GM19240 (cell line): ENCODE measurements around the gene C1QTNF6.
"Not testable (repeated sequence)": the region's sequence is repeated elsewhere in the genome, so short reads cannot be mapped to it uniquely, and the experiment has no call there.

Source experiments
- DNase-seq: peaks from one replicate; pipeline ENCODE4 v3.0.0; 2011; ENCODE audit warnings: low spot score; ENCODE audit not compliant: insufficient read length

Gene C1QTNF6

GRCh38 chr22:37187891-37188761 is at the start of gene C1QTNF6:
Gene C1QTNF6, minus strand, starts transcription at chr22:37188247. Its CDS starts 34 bp downstream, at chr22:37188213.
- DNase-seq, result no peak

- no peak for DNase-seq
Observed at GRCh38 chr22:37235897-37236607, 48.0 kb upstream of the C1QTNF6 start.

- DNase-seq, result no peak
Observed at GRCh38 chr22:37234736-37235711, 47.0 kb upstream of the C1QTNF6 start.

GRCh38 chr22:37233751-37234631 is 45.9 kb upstream of the C1QTNF6 start:
- DNase-seq, result no peak

- not testable (repeated sequence) for DNase-seq
Observed at GRCh38 chr22:37233371-37233750, 45.3 kb upstream of the C1QTNF6 start.

- DNase-seq, result no peak
Observed at GRCh38 chr22:37232140-37232998, 44.3 kb upstream of the C1QTNF6 start.

- DNase-seq, result no peak
Observed at GRCh38 chr22:37231406-37232139, 43.5 kb upstream of the C1QTNF6 start.

- no peak for DNase-seq
Observed at GRCh38 chr22:37230673-37231405, 42.8 kb upstream of the C1QTNF6 start.

- DNase-seq, result peak; percentile 91
Observed at GRCh38 chr22:37229805-37230672, 42.0 kb upstream of the C1QTNF6 start.

- no peak for DNase-seq
Observed at GRCh38 chr22:37229012-37229804, 41.2 kb upstream of the C1QTNF6 start.

- DNase-seq, result no peak
Observed at GRCh38 chr22:37228106-37229011, 40.3 kb upstream of the C1QTNF6 start.

- no peak for DNase-seq
Observed at GRCh38 chr22:37226514-37226913, 38.5 kb upstream of the C1QTNF6 start.

- DNase-seq, result no peak
Observed at GRCh38 chr22:37226087-37226486, 38.0 kb upstream of the C1QTNF6 start.

GRCh38 chr22:37225481-37225880 is 37.4 kb upstream of the C1QTNF6 start:
- no peak for DNase-seq

- no peak for DNase-seq
Observed at GRCh38 chr22:37224757-37225420, 36.8 kb upstream of the C1QTNF6 start.
